Measurements from ENCODE around the gene CFP.

DNA sequence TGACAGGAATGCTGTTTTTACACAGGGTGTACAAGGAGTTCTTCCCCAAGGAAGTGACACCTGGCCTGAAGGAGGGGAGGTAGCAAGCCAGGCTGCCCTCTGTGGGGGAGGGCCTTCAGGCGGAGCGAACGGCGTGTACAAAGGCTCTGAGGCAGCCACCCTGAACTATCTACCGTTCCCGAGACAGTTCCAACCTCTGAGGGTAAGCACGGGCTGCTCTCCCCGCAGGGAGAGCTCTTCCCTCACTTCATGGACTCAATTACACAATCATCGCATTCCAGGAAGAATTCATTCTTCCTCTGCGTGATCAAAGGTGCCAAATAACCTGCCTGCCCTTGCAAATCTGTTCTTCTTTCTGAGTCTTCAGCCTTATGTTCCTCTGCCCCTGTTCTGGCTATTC, 15.8 kb upstream of the CFP start:
- TF ChIP-seq, protein P1, sequence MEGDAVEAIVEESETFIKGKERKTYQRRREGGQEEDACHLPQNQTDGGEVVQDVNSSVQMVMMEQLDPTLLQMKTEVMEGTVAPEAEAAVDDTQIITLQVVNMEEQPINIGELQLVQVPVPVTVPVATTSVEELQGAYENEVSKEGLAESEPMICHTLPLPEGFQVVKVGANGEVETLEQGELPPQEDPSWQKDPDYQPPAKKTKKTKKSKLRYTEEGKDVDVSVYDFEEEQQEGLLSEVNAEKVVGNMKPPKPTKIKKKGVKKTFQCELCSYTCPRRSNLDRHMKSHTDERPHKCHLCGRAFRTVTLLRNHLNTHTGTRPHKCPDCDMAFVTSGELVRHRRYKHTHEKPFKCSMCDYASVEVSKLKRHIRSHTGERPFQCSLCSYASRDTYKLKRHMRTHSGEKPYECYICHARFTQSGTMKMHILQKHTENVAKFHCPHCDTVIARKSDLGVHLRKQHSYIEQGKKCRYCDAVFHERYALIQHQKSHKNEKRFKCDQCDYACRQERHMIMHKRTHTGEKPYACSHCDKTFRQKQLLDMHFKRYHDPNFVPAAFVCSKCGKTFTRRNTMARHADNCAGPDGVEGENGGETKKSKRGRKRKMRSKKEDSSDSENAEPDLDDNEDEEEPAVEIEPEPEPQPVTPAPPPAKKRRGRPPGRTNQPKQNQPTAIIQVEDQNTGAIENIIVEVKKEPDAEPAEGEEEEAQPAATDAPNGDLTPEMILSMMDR (IDR thresholded peaks at IDR 0.05) = no peak
- TF ChIP-seq EZH2phosphoT487 (IDR thresholded peaks at IDR 0.05) = no peak
- no peak for TF ChIP-seq EZH2 (IDR thresholded peaks at IDR 0.05)
